ENCODE results near the gene GPR85. TPM values are rescaled to one million over a fixed set of nuclear protein-coding genes. Genes with fewer than 3 reads are reported as not detected.

The GPR85 gene
- total and polyA plus RNA-seq, 4 donors: 0.13 to 1.7 (median 0.42) TPM

GRCh38 chr7:113131367-113131766 is 44.7 kb upstream of the GPR85 start:
- WGBS: 76% methylated on average over 2 of the region's 2 CpGs
- no peak for DNase-seq (ENCODE audit: low spot score)
- no peak overlapping the region for H3K4me3 ChIP-seq (ENCODE audit: low read depth in 1 of 3, low read length in 3 of 3)
- peaks cover 0 to 3% (median 0%) of the 10 kb centered on the region in 4 donors for H3K27me3 ChIP-seq (ENCODE audit: control insufficient read depth in 4 of 4, insufficient read depth in 4 of 4, low read length in 3 of 4)
- TF ChIP-seq, protein P1, sequence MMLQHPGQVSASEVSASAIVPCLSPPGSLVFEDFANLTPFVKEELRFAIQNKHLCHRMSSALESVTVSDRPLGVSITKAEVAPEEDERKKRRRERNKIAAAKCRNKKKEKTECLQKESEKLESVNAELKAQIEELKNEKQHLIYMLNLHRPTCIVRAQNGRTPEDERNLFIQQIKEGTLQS (IDR thresholded peaks at IDR 0.05): no peak
- H3K9me3 ChIP-seq (ENCODE audit: control insufficient read depth in 4 of 4, low read length in 3 of 4): no peaks in the 10 kb centered on the region
- no peak overlapping the region for H3K9ac ChIP-seq (ENCODE audit: low read depth in 1 of 2, low read length in 2 of 2)
- no peaks in the 10 kb centered on the region for H3K4me1 ChIP-seq (ENCODE audit: control insufficient read depth in 4 of 4, insufficient read depth in 4 of 4, low read length in 3 of 4)
- H3K27ac ChIP-seq (ENCODE audit: low read depth in 1 of 2, low read length in 2 of 2): no peak overlapping the region
- H3K36me3 ChIP-seq (ENCODE audit: control insufficient read depth in 4 of 4, insufficient read depth in 3 of 4, low read depth in 1 of 4, low read length in 3 of 4): no peaks in the 10 kb centered on the region

GRCh38 chr7:113128031-113128430 is 41.4 kb upstream of the GPR85 start:
- Histone ChIP-seq H3K9ac (ENCODE audit: low read depth in 1 of 2, low read length in 2 of 2) (no peak overlapping the region), H3K4me1 (ENCODE audit: control insufficient read depth in 4 of 4, insufficient read depth in 4 of 4, low read length in 3 of 4) (no peaks in the 10 kb centered on the region), H3K27me3 (ENCODE audit: control insufficient read depth in 4 of 4, insufficient read depth in 4 of 4, low read length in 3 of 4) (peaks cover 0 to 3% (median 0%) of the 10 kb centered on the region in 4 donors), H3K36me3 (ENCODE audit: control insufficient read depth in 4 of 4, insufficient read depth in 3 of 4, low read depth in 1 of 4, low read length in 3 of 4) (no peaks in the 10 kb centered on the region), H3K27ac (ENCODE audit: low read depth in 1 of 2, low read length in 2 of 2) (no peak overlapping the region), H3K4me3 (ENCODE audit: low read depth in 1 of 3, low read length in 3 of 3) (no peak overlapping the region), H3K9me3 (ENCODE audit: control insufficient read depth in 4 of 4, low read length in 3 of 4) (no peaks in the 10 kb centered on the region)
- 95% methylated on average over 1 of the region's 1 CpG for WGBS
- no peak for TF ChIP-seq GABPA (IDR thresholded peaks at IDR 0.05 in 1 of 2, conservative IDR thresholded peaks at IDR 0.05 in 1 of 2)
- TF ChIP-seq, protein P2, sequence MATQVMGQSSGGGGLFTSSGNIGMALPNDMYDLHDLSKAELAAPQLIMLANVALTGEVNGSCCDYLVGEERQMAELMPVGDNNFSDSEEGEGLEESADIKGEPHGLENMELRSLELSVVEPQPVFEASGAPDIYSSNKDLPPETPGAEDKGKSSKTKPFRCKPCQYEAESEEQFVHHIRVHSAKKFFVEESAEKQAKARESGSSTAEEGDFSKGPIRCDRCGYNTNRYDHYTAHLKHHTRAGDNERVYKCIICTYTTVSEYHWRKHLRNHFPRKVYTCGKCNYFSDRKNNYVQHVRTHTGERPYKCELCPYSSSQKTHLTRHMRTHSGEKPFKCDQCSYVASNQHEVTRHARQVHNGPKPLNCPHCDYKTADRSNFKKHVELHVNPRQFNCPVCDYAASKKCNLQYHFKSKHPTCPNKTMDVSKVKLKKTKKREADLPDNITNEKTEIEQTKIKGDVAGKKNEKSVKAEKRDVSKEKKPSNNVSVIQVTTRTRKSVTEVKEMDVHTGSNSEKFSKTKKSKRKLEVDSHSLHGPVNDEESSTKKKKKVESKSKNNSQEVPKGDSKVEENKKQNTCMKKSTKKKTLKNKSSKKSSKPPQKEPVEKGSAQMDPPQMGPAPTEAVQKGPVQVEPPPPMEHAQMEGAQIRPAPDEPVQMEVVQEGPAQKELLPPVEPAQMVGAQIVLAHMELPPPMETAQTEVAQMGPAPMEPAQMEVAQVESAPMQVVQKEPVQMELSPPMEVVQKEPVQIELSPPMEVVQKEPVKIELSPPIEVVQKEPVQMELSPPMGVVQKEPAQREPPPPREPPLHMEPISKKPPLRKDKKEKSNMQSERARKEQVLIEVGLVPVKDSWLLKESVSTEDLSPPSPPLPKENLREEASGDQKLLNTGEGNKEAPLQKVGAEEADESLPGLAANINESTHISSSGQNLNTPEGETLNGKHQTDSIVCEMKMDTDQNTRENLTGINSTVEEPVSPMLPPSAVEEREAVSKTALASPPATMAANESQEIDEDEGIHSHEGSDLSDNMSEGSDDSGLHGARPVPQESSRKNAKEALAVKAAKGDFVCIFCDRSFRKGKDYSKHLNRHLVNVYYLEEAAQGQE (IDR thresholded peaks at IDR 0.05): no peak
- TF ChIP-seq NR2F2 (IDR thresholded peaks at IDR 0.05): no peak
- TF ChIP-seq HNF4A (conservative IDR thresholded peaks at IDR 0.05): no peak
- no peak for TF ChIP-seq CTCF (IDR thresholded peaks at IDR 0.05; ENCODE audit: low read depth, low read length, missing input control)
- no peak for TF ChIP-seq SP1 (IDR thresholded peaks at IDR 0.05)
- TF ChIP-seq RXRA (IDR thresholded peaks at IDR 0.05): no peak
- no peak for TF ChIP-seq YY1 (IDR thresholded peaks at IDR 0.05)
- no peak for TF ChIP-seq HNF4G (IDR thresholded peaks at IDR 0.05)
- no peak for TF ChIP-seq JUND (IDR thresholded peaks at IDR 0.05)
- TF ChIP-seq MAX (IDR thresholded peaks at IDR 0.05): no peak
- TF ChIP-seq, protein P3, sequence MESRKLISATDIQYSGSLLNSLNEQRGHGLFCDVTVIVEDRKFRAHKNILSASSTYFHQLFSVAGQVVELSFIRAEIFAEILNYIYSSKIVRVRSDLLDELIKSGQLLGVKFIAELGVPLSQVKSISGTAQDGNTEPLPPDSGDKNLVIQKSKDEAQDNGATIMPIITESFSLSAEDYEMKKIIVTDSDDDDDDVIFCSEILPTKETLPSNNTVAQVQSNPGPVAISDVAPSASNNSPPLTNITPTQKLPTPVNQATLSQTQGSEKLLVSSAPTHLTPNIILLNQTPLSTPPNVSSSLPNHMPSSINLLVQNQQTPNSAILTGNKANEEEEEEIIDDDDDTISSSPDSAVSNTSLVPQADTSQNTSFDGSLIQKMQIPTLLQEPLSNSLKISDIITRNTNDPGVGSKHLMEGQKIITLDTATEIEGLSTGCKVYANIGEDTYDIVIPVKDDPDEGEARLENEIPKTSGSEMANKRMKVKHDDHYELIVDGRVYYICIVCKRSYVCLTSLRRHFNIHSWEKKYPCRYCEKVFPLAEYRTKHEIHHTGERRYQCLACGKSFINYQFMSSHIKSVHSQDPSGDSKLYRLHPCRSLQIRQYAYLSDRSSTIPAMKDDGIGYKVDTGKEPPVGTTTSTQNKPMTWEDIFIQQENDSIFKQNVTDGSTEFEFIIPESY (IDR thresholded peaks at IDR 0.05): no peak
- TF ChIP-seq, protein P1 (IDR thresholded peaks at IDR 0.05): no peak
- no peak for TF ChIP-seq FOXA1 (IDR thresholded peaks at IDR 0.05)
- TF ChIP-seq FOXA2 (IDR thresholded peaks at IDR 0.05): no peak
- TF ChIP-seq RAD21 (IDR thresholded peaks at IDR 0.05): no peak
- no peak for DNase-seq (ENCODE audit: low spot score)
